Measurements from ENCODE around the gene LEPROT. TPM values are rescaled to one million over a fixed set of nuclear protein-coding genes. Genes with fewer than 3 reads are reported as not detected.

Gene LEPROT, protein sequence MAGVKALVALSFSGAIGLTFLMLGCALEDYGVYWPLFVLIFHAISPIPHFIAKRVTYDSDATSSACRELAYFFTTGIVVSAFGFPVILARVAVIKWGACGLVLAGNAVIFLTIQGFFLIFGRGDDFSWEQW
- total RNA-seq, result 10 to 100 TPM; 74.0 to 96.8 (median 81.3) TPM

GRCh38 chr1:65420590-65421350 lies at the start of gene LEPROT, which contains the start of gene LEPR:
Gene LEPROT (plus strand): TSS chr1:65420668. CDS start chr1:65420725, 57 bp downstream.
Gene LEPR (plus strand): TSS chr1:65420668. CDS start chr1:65565566, 144,898 bp downstream.
- TF ChIP-seq, protein P1, sequence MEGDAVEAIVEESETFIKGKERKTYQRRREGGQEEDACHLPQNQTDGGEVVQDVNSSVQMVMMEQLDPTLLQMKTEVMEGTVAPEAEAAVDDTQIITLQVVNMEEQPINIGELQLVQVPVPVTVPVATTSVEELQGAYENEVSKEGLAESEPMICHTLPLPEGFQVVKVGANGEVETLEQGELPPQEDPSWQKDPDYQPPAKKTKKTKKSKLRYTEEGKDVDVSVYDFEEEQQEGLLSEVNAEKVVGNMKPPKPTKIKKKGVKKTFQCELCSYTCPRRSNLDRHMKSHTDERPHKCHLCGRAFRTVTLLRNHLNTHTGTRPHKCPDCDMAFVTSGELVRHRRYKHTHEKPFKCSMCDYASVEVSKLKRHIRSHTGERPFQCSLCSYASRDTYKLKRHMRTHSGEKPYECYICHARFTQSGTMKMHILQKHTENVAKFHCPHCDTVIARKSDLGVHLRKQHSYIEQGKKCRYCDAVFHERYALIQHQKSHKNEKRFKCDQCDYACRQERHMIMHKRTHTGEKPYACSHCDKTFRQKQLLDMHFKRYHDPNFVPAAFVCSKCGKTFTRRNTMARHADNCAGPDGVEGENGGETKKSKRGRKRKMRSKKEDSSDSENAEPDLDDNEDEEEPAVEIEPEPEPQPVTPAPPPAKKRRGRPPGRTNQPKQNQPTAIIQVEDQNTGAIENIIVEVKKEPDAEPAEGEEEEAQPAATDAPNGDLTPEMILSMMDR (IDR thresholded peaks at IDR 0.05; ENCODE audit: low read depth), result no peak

- TF ChIP-seq, protein P1 (IDR thresholded peaks at IDR 0.05; ENCODE audit: low read depth), result no peak
Measured at GRCh38 chr1:65371544-65371943, 48.9 kb upstream of the LEPROT start.

GRCh38 chr1:65372557-65372956 lies 47.9 kb upstream of the LEPROT start:
- TF ChIP-seq, protein P1 (IDR thresholded peaks at IDR 0.05; ENCODE audit: low read depth), result no peak

DNA sequence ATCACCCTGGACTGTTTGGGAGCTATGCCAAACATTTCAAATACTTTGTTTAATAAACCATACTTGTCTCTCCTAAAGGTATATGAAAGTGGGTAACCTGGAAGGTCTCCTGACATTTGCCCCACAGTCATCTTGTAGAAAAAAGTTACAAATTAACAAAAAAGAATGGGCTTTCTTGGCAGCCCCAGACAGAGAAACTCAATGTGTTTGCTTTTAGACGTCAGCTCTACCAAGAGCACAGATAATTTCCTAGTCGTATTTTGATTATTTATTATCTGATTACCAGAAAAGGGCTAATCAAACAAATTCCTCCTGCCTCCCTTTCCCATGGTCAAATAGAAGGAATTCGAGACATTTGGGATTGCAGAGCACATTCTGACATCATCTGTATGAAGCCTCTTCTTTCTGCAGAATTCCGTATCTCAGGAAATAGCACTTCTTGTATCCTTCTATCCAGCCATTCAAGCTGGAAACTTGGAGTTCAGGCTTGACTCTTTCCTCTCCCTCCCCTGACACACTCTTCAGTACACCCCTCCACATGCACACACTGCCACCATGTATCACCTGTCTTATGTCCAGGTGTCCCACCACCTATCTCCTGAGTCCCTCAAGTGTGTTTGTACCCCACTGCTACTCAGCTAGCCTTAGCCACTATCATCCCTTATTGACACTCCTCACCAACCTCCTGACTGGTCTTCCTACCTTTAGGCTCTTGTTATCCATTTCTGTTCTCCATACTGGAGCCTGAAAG lies 42.8 kb upstream of the LEPROT start:
- TF ChIP-seq, protein P1 (IDR thresholded peaks at IDR 0.05; ENCODE audit: low read depth), result no peak

GRCh38 chr1:65378247-65378946 lies 42.1 kb upstream of the LEPROT start:
- TF ChIP-seq, protein P1 (IDR thresholded peaks at IDR 0.05; ENCODE audit: low read depth), result no peak

DNA sequence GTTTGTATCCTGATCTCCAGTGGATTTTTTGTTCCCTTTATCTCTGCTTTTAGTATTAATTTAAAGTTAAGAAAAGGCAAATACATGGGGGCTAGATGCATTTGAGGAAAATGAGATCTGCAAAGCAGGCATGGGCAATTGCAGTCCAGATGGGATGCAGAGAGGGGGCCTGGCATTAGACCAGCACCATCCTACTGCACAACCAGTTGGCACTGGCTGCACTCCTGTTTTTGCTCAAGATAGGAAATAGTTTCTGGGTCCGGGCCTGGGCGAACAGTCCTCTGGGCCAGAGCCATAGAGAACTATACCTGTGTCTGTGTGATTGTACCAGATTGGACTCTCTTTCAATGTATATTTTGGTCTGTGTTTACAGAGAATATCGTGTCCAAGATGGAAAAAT lies 34.0 kb upstream of the LEPROT start:
- TF ChIP-seq, protein P1 (IDR thresholded peaks at IDR 0.05; ENCODE audit: low read depth), result no peak
